GM18861 (cell line): ENCODE results near the gene ZNF844.
"Not testable (repeated sequence)": the region's sequence is repeated elsewhere in the genome, so short reads cannot be mapped to it uniquely, and the experiment has no call there.

ENCODE experiments used
- ATAC-seq: cut with Tn5 transposase; IDR thresholded peaks from one replicate; pipeline ENCODE4 v1.9.1; 2021; ENCODE audit not compliant: unreplicated experiment

Gene ZNF844

GRCh38 chr19:12064590-12065538 is at the start of gene ZNF844:
Gene ZNF844, plus strand, starts transcription at chr19:12064731. Its CDS starts 143 bp downstream, at chr19:12064874.
- peak; percentile 68 for ATAC-seq

GRCh38 chr19:12015015-12015752 is 49.3 kb upstream of the ZNF844 start:
- no peak for ATAC-seq

GRCh38 chr19:12015753-12016116 is 48.8 kb upstream of the ZNF844 start:
- ATAC-seq, result no peak

GRCh38 chr19:12034198-12034597 is 30.3 kb upstream of the ZNF844 start:
- no peak for ATAC-seq

DNA sequence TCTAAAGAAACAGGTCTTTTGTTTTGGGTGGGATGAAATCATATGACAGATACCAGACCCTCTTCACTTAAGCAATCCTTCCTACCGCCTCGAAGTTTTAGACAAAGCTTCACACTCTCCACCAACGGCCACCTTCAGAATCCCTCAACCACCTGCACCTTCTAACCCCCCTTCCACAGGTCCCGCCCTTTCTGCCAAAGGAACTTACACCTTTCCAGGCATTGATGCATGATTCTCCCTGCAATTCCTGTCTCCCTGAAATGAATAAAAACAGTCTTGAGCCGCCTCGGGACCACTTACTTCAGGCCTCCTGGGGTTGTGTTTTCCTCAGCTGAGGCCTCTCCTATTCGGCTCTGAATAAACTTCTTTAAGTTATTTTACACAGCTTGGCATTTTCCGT is 29.9 kb upstream of the ZNF844 start:
- no peak for ATAC-seq

- ATAC-seq, result peak; percentile 82
These were observed 29.0 kb upstream of the ZNF844 start, which contains the start of gene ZNF433 for GRCh38 chr19:12035220-12036172. Gene ZNF433, minus strand, starts transcription at chr19:12035679. Its CDS starts 140 bp downstream, at chr19:12035539.

DNA sequence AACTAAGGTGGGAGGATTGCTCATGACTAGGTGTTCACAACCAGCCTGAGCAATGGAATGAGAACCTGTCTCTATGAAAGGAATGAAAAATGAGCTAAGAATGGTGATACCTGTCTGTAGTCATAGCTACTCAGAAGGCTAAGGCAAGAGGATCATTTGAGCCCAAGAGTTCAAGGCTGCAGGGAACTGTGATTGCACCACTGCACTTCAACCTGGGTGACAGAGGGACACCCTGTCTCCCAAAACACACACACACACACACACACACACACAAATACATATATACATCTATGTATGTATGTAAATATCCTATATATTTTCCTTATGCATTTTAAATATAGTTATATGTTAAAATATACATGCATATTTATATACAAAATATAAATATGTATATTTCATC is 21.6 kb upstream of the ZNF844 start:
- ATAC-seq, result no peak

DNA sequence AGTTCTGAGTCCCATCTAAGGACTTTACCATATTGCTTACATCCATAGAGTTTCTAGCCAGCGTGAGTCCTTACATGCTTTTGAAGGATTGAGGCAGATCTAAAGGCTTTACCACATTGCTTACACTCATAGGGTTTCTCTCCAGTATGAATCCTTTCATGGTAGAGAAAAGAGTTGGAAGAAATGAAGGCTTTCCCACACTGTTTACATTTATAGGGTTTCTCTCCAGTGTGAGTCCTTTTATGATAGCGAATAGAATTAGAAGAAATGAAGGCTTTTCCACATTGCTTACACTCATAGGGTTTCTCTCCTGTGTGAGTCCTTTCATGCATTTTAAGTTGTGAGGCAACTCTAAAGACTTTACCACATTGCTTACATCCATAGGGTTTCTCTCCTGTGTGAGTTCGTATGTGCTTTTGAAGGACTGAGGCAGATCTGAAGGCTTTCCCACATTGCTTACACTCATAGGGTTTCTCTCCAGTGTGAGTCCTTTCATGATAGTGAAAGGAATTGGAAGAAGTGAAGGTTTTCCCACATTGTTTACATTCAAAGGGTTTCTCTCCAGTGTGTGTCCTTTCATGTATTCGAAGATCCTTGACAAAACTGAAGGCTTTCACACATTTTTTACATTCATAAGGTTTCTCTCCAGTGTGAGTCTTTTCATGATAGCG is 20.6 kb upstream of the ZNF844 start:
- ATAC-seq, result no peak

DNA sequence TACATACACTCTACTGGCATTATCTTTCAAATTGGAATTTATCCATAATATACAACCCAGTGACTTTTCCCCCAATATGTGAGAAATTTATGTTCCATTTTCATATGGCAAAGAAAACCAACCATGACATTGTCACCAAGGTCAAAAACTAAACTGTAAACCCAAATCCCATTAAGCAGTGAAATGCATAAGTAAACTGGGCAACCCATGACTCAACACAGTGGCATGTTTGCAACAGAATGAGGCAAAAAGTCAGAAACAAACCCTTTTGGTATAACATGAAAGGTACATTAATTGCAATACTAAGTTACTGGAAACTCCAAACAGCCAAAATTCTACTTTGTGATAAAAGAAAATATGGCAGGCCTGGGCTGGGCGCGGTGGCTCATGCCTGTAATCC is 16.7 kb upstream of the ZNF844 start:
- no peak for ATAC-seq

DNA sequence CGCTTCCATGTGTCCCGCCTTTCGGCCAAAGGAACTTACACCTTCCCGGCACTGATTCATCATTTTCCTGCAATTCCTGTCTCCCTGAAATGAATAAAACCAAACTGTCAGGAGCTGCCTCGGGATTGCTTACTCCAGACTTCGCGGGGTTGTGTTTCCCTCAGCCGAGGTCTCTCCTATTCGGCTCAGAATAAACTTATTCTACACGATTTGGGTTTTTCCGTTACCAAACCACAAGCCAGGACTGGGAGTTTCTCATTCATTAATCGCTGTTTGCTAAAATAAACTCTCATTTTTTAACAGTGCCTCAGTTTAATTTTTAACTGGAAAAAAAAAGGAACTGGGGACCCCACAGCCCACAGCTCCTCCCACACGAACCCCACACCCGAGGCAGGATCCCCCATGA is 12.4 kb upstream of the ZNF844 start:
- ATAC-seq, result no peak

DNA sequence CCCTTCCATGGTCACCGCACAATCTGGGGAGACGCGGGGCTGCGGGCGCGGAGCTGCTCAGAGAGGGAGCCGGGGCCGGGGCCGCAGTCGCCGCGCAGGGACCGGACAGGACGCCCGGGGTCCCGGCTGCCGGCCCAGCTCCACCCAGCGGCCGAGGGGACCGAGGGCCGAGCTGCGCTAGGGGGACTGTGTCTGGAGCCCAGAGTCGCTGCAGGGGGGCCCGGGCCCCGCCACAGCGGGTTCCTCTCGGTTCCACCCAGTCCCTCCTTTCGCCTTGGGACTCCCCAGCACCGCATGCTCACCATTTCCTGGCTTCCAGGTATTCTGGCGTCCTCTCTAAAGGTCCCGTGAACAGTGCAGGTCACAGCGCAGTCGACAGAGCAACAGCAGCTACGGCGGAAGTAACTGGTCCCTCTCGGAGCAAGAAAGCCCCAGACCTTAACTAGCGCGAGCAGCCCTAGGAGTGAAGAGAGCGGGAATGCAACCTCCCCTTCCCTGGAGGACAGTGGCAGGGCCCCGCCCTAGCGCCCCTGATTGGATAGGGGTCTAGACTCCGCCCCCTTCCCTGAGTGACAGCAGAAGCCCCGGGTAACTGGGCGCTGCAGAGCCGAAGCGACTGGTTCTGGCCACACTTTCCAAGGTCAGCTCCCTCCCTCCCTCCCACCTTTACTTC is 11.9 kb upstream of the ZNF844 start, which contains the start of gene ZNF878:
Gene ZNF878 (minus strand): TSS at position 465 of the 673 bp plus-strand sequence. CDS start 160 bp downstream, at position 305.
- ATAC-seq, result peak; percentile 80

GRCh38 chr19:12055784-12056183 is 8.7 kb upstream of the ZNF844 start:
- ATAC-seq, result no peak

DNA sequence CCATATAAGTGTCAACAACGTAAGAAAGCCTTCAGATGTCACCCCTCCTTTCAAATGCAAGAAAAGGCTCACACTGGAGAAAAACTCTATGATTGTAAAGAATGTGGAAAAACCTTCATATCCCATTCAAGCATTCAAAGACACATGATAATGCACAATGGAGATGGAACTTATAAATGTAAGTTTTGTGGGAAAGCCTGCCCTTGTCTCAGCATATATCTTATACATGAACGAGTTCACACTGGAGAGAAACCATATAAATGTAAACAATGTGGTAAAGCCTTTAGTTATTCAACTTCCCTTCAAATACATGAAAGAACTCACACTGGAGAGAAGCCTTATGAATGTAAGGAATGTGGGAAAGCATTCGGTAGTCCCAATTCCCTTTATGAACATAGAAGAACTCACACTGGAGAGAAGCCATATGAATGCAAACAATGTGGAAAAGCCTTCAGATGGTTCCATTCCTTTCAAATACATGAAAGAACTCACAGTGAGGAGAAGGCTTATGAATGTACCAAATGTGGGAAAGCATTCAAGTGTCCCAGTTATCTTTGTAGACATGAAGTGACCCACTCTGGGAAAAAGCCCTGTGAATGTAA is 11.1 kb downstream of the ZNF844 start:
- ATAC-seq, result no peak

DNA sequence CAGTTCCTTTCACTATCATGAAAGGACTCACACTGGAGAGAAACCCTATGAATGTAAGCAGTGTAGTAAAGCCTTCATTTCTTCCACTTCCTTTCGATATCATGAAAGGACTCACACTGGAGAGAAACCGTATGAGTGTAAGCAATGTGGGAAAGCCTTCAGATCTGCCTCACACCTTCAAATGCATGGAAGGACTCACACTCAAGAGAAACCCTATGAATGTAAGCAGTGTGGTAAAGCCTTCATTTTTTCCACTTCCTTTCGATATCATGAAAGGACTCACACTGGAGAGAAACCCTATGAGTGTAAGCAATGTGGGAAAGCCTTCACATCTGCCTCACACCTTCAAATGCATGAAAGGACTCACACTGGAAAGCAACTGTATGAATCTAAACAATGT is 11.8 kb downstream of the ZNF844 start:
- ATAC-seq, result not testable (repeated sequence)

DNA sequence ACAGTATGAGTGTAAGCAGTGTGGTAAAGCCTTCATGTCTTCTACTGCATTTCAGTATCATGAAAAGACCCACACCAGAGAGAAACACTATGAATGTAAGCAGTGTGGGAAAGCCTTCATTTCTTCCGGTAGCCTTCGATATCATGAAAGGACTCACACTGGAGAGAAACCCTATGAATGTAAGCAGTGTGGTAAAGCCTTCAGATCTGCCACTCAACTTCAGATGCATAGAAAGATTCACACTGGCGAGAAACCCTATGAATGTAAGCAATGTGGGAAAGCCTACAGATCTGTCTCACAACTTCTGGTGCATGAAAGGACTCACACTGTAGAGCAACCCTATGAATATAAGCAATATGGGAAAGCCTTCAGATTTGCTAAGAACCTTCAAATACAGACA is 12.8 kb downstream of the ZNF844 start:
- no peak for ATAC-seq

GRCh38 chr19:12083336-12083735 is 18.8 kb downstream of the ZNF844 start:
- ATAC-seq, result not testable (repeated sequence)

DNA sequence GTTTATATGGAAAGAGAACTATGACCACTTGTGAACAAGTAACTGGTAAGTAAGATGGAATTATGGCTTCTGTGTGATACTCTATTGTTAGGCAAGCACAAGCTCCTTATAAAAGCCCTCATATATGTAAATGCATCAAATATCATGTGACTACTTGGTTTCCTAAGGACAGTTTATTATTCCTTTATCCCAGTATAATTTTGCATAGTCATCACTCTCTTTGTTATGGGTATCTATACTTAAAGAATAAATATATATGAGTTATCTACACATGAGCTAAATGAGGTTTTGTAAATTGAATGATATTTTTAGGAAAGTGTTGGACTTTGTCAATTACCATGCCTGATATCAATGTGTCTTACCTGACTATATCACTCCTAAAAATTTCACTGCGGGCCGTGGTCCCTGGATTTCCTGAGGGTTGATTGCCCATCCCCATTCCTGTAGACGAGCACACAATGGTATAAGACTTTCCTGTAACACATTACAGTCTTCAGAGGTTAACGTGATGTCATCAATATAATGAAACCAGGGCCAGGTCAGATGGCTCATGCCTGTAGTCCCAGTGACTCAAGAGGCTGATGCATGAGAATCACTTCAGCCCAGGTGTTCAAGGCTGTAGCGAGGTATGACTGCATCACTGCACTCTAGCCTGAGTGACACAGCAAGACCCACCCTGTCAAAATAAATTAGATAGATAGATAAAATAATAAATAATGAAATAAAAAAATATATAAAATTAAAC is 20.7 kb downstream of the ZNF844 start:
- ATAC-seq, result no peak

DNA sequence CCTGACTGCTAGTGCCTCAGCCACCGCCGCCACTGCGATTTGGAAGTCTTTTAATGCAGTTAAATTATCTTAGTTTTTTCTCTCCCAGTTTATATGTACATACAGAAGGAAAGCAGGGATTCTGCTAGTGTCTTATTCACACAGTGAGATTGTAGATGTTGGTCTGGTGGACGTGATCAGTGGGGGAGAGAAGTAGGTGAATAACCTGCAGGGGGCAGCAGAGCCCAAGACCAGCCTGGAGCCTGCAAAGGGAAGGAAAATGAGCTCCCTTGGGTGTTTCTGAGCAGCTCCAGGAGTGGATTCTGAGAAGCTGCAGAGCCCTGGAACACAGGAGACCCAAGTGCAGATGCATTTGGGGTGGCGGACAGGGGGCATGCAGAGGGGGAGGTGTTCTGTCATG is 26.3 kb downstream of the ZNF844 start:
- no peak for ATAC-seq
